Sigmoid colon (tissue), 7 donors: ENCODE data around the gene SLC9A9. TPM values are rescaled to one million over a fixed set of nuclear protein-coding genes. Genes with fewer than 3 reads are reported as not detected.

Source experiments
- DNase-seq: peaks from one replicate; pipeline ENCODE4 v3.0.0-alpha.2; 2019
- H3K27ac ChIP-seq, 4 donors: fragments of 200-600 bp; sonication (generic); one replicate each; pipeline ENCODE4 v1.5.1; 2016 to 2019; ENCODE audit warnings: mild to moderate bottlenecking in 1 of 4
- H3K27me3 ChIP-seq, 3 donors: fragments of 200-600 bp; sonication (generic); one replicate each; pipeline ENCODE4 v1.5.1; 2019; ENCODE audit warnings: mild to moderate bottlenecking in 1 of 3
- H3K36me3 ChIP-seq, 4 donors: fragments of 200-600 bp; sonication (generic); one replicate each; pipeline ENCODE4 v1.5.1; 2016 to 2019
- H3K4me1 ChIP-seq, 4 donors: fragments of 200-600 bp; sonication (generic); one replicate each; pipeline ENCODE4 v1.5.1; 2017 to 2019
- H3K4me3 ChIP-seq, 4 donors: fragments of 200-600 bp; sonication (generic); one replicate each; pipeline ENCODE4 v1.5.1; 2017 to 2019; ENCODE audit warnings: mild to moderate bottlenecking in 2 of 4, moderate library complexity in 1 of 4
- H3K9me3 ChIP-seq, 4 donors: fragments of 200-600 bp in 3 of 4; sonication (generic) in 3 of 4; one replicate each; pipeline versions ENCODE4 v1.5.1 to v1.6.1; 2013 to 2019
- CTCF ChIP-seq, 4 experiments: fragments of 450-650 bp in 3 of 4; fragments of 200-600 bp in 1 of 4; IDR thresholded peaks; one replicate each; pipeline ENCODE4 v1.5.1; 2016 to 2019; ENCODE audit warnings: antibody characterized with exemption in 4 of 4, mild to moderate bottlenecking in 3 of 4, moderate library complexity in 2 of 4
- EP300 ChIP-seq, 4 donors: sonication (generic); formaldehyde crosslinking; IDR thresholded peaks; one replicate each; pipeline ENCODE4 v1.6.1; 2017; ENCODE audit warnings: antibody characterized with exemption in 4 of 4
- POLR2A ChIP-seq, 2 donors: fragments of 450-650 bp; IDR thresholded peaks; one replicate each; pipeline ENCODE4 v1.6.1; 2016; ENCODE audit warnings: antibody characterized with exemption in 2 of 2, mild to moderate bottlenecking in 2 of 2, moderate library complexity in 2 of 2
- POLR2AphosphoS5 ChIP-seq, 4 donors: sonication (generic); formaldehyde crosslinking; IDR thresholded peaks; one replicate each; pipeline ENCODE4 v1.6.1; 2017; ENCODE audit warnings: antibody characterized with exemption in 4 of 4
- WGBS, 2 donors: extraction: QIAGEN DNeasy Blood & Tissue Kit; methylation state at CpG; one replicate each; pipeline ENCODE4 v1.1.7; 2013; 5-methylcytosine and 5-hydroxymethylcytosine counted together
- intact Hi-C: fragments of 100-400 bp; cut with DNase I; formaldehyde crosslinking; loops from one replicate; pipeline ENCODE4 v1.15.1; 2023
- polyA plus RNA-seq, 3 donors: library from polyadenylated mRNA; stranded (reverse); fragments of 200-250 nt; gene quantifications; one replicate each; pipeline ENCODE4 v1.2.3, GENCODE V29; 2013
- total RNA-seq, 4 donors: library from RNA; depleted of rRNA; stranded (reverse); fragments of >200 nt; gene quantifications; one replicate each; pipeline ENCODE4 v1.1.0, GENCODE V29; 2016
- donor health status: healthy with polysubstance abuse.
- donor health status: Bipolar disorder and iron deficiency.
- donor health status: healthy.

Gene SLC9A9
- total and polyA plus RNA-seq, 7 donors: 2.4 to 29.9 (median 18.9) TPM

DNA sequence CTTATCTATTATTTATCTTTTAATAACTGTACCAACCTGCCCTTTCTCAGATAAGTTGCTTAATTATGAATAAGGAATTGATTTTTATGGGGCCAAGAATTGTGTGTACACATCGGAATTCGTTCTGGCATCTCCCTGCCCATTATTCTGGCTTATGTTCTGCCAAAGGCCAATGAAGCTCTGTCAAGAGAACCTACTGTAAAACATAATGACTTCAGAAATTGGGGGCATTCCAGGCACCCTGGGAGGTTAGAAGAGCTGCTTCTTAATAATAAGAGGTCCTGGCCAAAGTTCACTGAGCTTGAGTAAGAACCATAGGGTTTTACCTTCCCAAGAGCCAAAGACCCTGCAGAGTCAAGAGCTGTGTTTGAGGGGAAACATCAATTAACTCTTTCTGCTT is 261.7 kb downstream of the SLC9A9 start:
- peak overlapping the region in 1 of 4 donors; percentile 42 for H3K27ac ChIP-seq
- no peak for TF ChIP-seq POLR2AphosphoS5 (IDR thresholded peaks at IDR 0.05)
- TF ChIP-seq EP300 (IDR thresholded peaks at IDR 0.05): no peak
- no peak for TF ChIP-seq CTCF (IDR thresholded peaks at IDR 0.05)
- TF ChIP-seq POLR2A (IDR thresholded peaks at IDR 0.05): no peak
- H3K9me3 ChIP-seq: no peaks in the 10 kb centered on the region
- H3K36me3 ChIP-seq: no peaks in the 10 kb centered on the region
- no peak for DNase-seq
- no peaks in the 10 kb centered on the region for H3K27me3 ChIP-seq
- no peak overlapping the region for H3K4me3 ChIP-seq
- WGBS, 2 donors: 16 to 57% methylated on average over 2 of the region's 2 CpGs
- intact Hi-C loops: no loop called here
- peaks cover 0 to 18% (median 9%) of the 10 kb centered on the region in 4 donors for H3K4me1 ChIP-seq

GRCh38 chr3:143585720-143586456 is 262.4 kb downstream of the SLC9A9 start:
- Histone ChIP-seq H3K27me3 (no peaks in the 10 kb centered on the region), H3K27ac (peak overlapping the region in 1 of 4 donors; percentile 42)

DNA sequence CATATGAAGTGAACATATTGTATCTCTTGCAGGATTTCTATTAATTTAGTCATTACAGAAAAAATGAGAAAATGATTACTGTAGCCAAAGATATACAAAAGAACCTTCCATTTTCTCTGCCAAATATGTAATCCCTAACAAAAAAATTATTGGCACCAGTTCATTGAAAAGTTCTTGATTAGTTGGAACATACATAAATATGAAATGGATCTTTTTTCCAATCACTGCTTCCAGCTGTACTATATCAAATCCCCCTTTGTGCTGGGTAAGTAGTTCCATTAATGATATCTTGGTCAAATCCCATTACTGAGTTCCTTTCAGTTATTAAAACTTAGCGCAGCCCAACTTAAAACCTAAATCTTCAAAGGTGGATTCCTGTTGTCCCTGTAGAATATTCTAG is 263.8 kb downstream of the SLC9A9 start:
- intact Hi-C loops: no loop called here
- H3K9me3 ChIP-seq: no peaks in the 10 kb centered on the region
- WGBS, 2 donors: 89 to 100% methylated on average over 1 of the region's 1 CpG
- TF ChIP-seq EP300 (IDR thresholded peaks at IDR 0.05): no peak
- TF ChIP-seq POLR2A (IDR thresholded peaks at IDR 0.05): no peak
- TF ChIP-seq CTCF (IDR thresholded peaks at IDR 0.05): no peak
- no peak for TF ChIP-seq POLR2AphosphoS5 (IDR thresholded peaks at IDR 0.05)
- peaks cover 0 to 18% (median 9%) of the 10 kb centered on the region in 4 donors for H3K4me1 ChIP-seq
- DNase-seq: no peak
- no peaks in the 10 kb centered on the region for H3K27me3 ChIP-seq
- H3K36me3 ChIP-seq: no peaks in the 10 kb centered on the region
- H3K27ac ChIP-seq: no peak overlapping the region
- no peak overlapping the region for H3K4me3 ChIP-seq

More at GRCh38 chr3:143585720-143586456, 262.4 kb downstream of the SLC9A9 start:
- no peak for TF ChIP-seq CTCF (IDR thresholded peaks at IDR 0.05)
- no peak for DNase-seq
- peaks cover 0 to 18% (median 9%) of the 10 kb centered on the region in 4 donors for H3K4me1 ChIP-seq
- intact Hi-C loops: no loop called here
- WGBS, 2 donors: 55 to 69% methylated on average over 4 of the region's 4 CpGs
- H3K9me3 ChIP-seq: no peaks in the 10 kb centered on the region
- no peak overlapping the region for H3K4me3 ChIP-seq
- no peaks in the 10 kb centered on the region for H3K36me3 ChIP-seq

DNA sequence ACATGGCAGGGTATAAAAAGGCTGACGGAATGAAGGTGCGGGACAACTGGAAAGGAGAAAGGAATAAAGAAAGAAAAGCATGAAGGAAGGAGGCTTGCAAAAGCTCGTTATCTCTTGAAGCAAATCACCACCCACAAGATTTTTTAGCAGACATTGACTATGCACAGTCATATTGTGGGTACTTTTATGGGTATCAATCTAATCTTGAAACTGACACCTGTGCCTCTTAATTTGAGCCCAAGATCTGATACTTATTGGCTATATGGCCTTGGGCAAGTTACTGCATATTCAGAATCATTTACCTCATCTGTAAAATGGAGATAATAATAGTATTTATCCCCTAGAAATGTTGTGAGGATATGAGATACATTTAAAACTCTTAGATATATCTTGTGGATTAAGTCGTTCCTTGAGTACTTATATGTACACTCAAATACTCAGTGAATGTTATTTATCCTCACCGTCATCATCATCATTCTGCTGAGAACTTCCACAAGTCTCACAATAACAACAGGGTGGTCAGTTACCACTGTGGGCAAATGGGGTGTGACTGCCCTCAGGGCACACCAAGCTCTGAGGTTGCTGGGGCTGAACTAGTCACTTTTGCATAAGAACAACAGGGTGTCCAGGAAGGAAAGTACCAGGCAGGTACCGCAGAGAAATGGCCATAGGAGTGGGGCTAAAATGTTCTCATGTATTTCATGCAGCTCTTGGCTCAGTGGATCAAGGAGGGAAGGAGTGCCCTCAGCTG is 266.1 kb downstream of the SLC9A9 start:
- WGBS, 2 donors: 87 to 96% methylated on average over 6 of the region's 6 CpGs
- H3K36me3 ChIP-seq: no peaks in the 10 kb centered on the region
- TF ChIP-seq EP300 (IDR thresholded peaks at IDR 0.05) (no peak), CTCF (IDR thresholded peaks at IDR 0.05) (no peak), POLR2A (IDR thresholded peaks at IDR 0.05) (no peak), POLR2AphosphoS5 (IDR thresholded peaks at IDR 0.05) (no peak)
- DNase-seq: no peak
- no peaks in the 10 kb centered on the region for H3K27me3 ChIP-seq
- H3K4me1 ChIP-seq: peaks cover 0 to 16% (median 9%) of the 10 kb centered on the region in 4 donors
- no peak overlapping the region for H3K4me3 ChIP-seq
- H3K27ac ChIP-seq: no peak overlapping the region
- no peaks in the 10 kb centered on the region for H3K9me3 ChIP-seq
- intact Hi-C loops: no loop called here
